IMR-90 (cell line): Measurements from ENCODE around the gene DUSP3. TPM values are rescaled to one million over a fixed set of nuclear protein-coding genes. Genes with fewer than 3 reads are reported as not detected.

Experiments used
- ATAC-seq: fragments of 200-7000 bp; cut with Tn5 transposase; 2 replicates; pipeline ENCODE4 v1.9.1; 2020; ENCODE audit warnings: low read depth, mild to moderate bottlenecking, moderate library complexity
- BruUV-seq: library from RNA; stranded (reverse); fragments of 400-500 nt; replicated peaks from 2 replicates; lab custom pipeline; 2021; lab: Mats Ljungman, UMichigan
- CTCF ChIA-PET: fragments of 300-600 bp; formaldehyde crosslinking; extraction: SDS; loops from one replicate; lab custom pipeline; 2021; ENCODE audit warnings: antibody characterized with exemption; lab: Yijun Ruan, JAX
- POLR2A ChIA-PET: fragments of 300-600 bp; sonication (Branson Sonifier 250); formaldehyde crosslinking; loops from one replicate; lab custom pipeline; 2022; ENCODE audit warnings: antibody characterized with exemption; ENCODE audit not compliant: unreplicated experiment; lab: Charles Lee
- DNase-seq: peaks from one replicate; pipeline ENCODE4 v3.0.0; 2013
- H2AFZ ChIP-seq: replicated peaks from 2 replicates; pipeline ENCODE3; 2013; ENCODE audit warnings: low read length, mild to moderate bottlenecking; ENCODE audit not compliant: poor library complexity
- H2AK5ac ChIP-seq: 2 replicates; pipeline ENCODE4 v1.6.1; 2013; ENCODE audit warnings: low read depth, low read length, inconsistent platforms
- H2AK9ac ChIP-seq: replicated peaks from 2 replicates; pipeline ENCODE3; 2013; ENCODE audit warnings: mild to moderate bottlenecking, low read depth, low read length, moderate library complexity; ENCODE audit not compliant: poor library complexity
- H2BK120ac ChIP-seq: 2 replicates; pipeline ENCODE4 v1.6.1; 2013; ENCODE audit warnings: low read depth, low read length, inconsistent platforms
- H2BK15ac ChIP-seq: 3 replicates; pipeline ENCODE4 v1.6.1; 2013; ENCODE audit warnings: low read depth, low read length, inconsistent platforms
- H2BK20ac ChIP-seq: 2 replicates; pipeline ENCODE4 v1.6.1; 2013; ENCODE audit warnings: low read depth, mild to moderate bottlenecking, inconsistent platforms, low read length, moderate library complexity
- H2BK5ac ChIP-seq: 2 replicates; pipeline ENCODE4 v1.6.1; 2013; ENCODE audit warnings: mild to moderate bottlenecking, low read depth, low read length, inconsistent platforms; ENCODE audit not compliant: poor library complexity, severe bottlenecking
- H3K14ac ChIP-seq: replicated peaks from 2 replicates; pipeline ENCODE4 v1.6.1; 2013; ENCODE audit warnings: low read depth, low read length, inconsistent platforms
- H3K18ac ChIP-seq: 2 replicates; pipeline ENCODE4 v1.6.1; 2013; ENCODE audit warnings: low read depth, low read length, control low read depth
- H3K23ac ChIP-seq: 2 replicates; pipeline ENCODE4 v1.6.1; 2013; ENCODE audit warnings: low read depth, low read length, inconsistent platforms
- H3K27ac ChIP-seq: 2 replicates; pipeline ENCODE4 v1.5.1; 2013; ENCODE audit warnings: mild to moderate bottlenecking, control low read depth, low read length; ENCODE audit not compliant: insufficient read depth
- H3K27me3 ChIP-seq: 2 replicates; pipeline ENCODE4 v1.6.1; 2013; ENCODE audit warnings: low read length; ENCODE audit not compliant: control insufficient read depth, insufficient read depth
- H3K36me3 ChIP-seq: 2 replicates; pipeline ENCODE4 v1.6.1; 2013; ENCODE audit warnings: low read length, mixed read lengths; ENCODE audit not compliant: control insufficient read depth, insufficient read depth
- H3K4ac ChIP-seq: 2 replicates; pipeline ENCODE4 v1.6.1; 2013; ENCODE audit warnings: low read depth, low read length, inconsistent platforms
- H3K4me1 ChIP-seq: 2 replicates; pipeline ENCODE4 v1.6.1; 2013; ENCODE audit warnings: low read length, mixed read lengths; ENCODE audit not compliant: control insufficient read depth, insufficient read depth
- H3K4me2 ChIP-seq: 2 replicates; pipeline ENCODE4 v1.6.1; 2013; ENCODE audit warnings: low read depth, mild to moderate bottlenecking, control low read depth, low read length, moderate library complexity
- H3K4me3 ChIP-seq: 2 replicates; pipeline ENCODE4 v1.5.1; 2013; ENCODE audit warnings: low read depth, mild to moderate bottlenecking, control low read depth, low read length, moderate library complexity; ENCODE audit not compliant: insufficient read depth
- H3K56ac ChIP-seq: 2 replicates; pipeline ENCODE4 v1.6.1; 2013; ENCODE audit warnings: low read length, inconsistent platforms; ENCODE audit not compliant: insufficient read depth; ENCODE audit errors: extremely low read depth
- H3K79me1 ChIP-seq, 2 experiments: 2 replicates each; pipeline ENCODE4 v1.6.1; 2013; ENCODE audit warnings: low read length in 2 of 2, inconsistent platforms in 1 of 2, low read depth in 1 of 2
- H3K9ac ChIP-seq: 2 replicates; pipeline ENCODE4 v1.6.1; 2013; ENCODE audit warnings: low read depth, low read length, control low read depth
- H3K9me1 ChIP-seq: 2 replicates; pipeline ENCODE4 v1.6.1; 2013; ENCODE audit warnings: low read length, inconsistent platforms; ENCODE audit not compliant: insufficient read depth
- H3K9me3 ChIP-seq: 2 replicates; pipeline ENCODE4 v1.6.1; 2013; ENCODE audit warnings: low read length; ENCODE audit not compliant: control insufficient read depth, insufficient read depth
- H4K20me1 ChIP-seq: 2 replicates; pipeline ENCODE4 v1.6.1; 2013; ENCODE audit warnings: low read length, inconsistent platforms; ENCODE audit not compliant: insufficient read depth
- H4K5ac ChIP-seq: 2 replicates; pipeline ENCODE4 v1.6.1; 2013; ENCODE audit warnings: mild to moderate bottlenecking, low read depth, low read length, control low read depth
- H4K8ac ChIP-seq, 2 experiments: 2 replicates each; pipeline ENCODE4 v1.6.1; 2013; ENCODE audit warnings: low read depth in 2 of 2, low read length in 2 of 2, control low read depth in 1 of 2, inconsistent platforms in 1 of 2
- H4K91ac ChIP-seq: 2 replicates; pipeline ENCODE4 v1.6.1; 2013; ENCODE audit warnings: low read depth, low read length, inconsistent platforms; ENCODE audit not compliant: insufficient read depth
- BHLHE40 ChIP-seq: fragments of 150-350 bp; IDR thresholded peaks from 2 replicates; pipeline ENCODE4 v1.6.1; 2016; ENCODE audit warnings: mild to moderate bottlenecking, low read depth, low read length
- CHD1 ChIP-seq: IDR thresholded peaks from 2 replicates; pipeline ENCODE4 v1.6.1; 2012; ENCODE audit warnings: low read depth, low read length, improper control_type of control experiment
- ELK1 ChIP-seq: fragments of 150-350 bp; IDR thresholded peaks from 2 replicates; pipeline ENCODE4 v1.6.1; 2016; ENCODE audit warnings: low read depth, mild to moderate bottlenecking, low read length, moderate library complexity, borderline replicate concordance
- MAZ ChIP-seq: IDR thresholded peaks from 2 replicates; pipeline ENCODE4 v1.6.1; 2012; ENCODE audit warnings: low read depth, mild to moderate bottlenecking, low read length, improper control_type of control experiment, moderate library complexity, borderline replicate concordance
- MXI1 ChIP-seq: IDR thresholded peaks from 2 replicates; pipeline ENCODE4 v1.6.1; 2012; ENCODE audit warnings: low read depth, mild to moderate bottlenecking, low read length, moderate library complexity, borderline replicate concordance
- NFE2L2 ChIP-seq: fragments of 150-350 bp; IDR thresholded peaks from 2 replicates; pipeline ENCODE4 v1.6.1; 2016; ENCODE audit warnings: low read depth, mild to moderate bottlenecking, low read length
- RAD21 ChIP-seq: IDR thresholded peaks from 2 replicates; pipeline ENCODE4 v1.6.1; 2012; ENCODE audit warnings: low read length, improper control_type of control experiment
- RCOR1 ChIP-seq: IDR thresholded peaks from 2 replicates; pipeline ENCODE4 v1.6.1; 2012; ENCODE audit warnings: mild to moderate bottlenecking, low read length, improper control_type of control experiment; ENCODE audit not compliant: insufficient replicate concordance
- RFX5 ChIP-seq: IDR thresholded peaks from 2 replicates; pipeline ENCODE4 v1.8.0; 2012; ENCODE audit warnings: low read depth, mild to moderate bottlenecking, low read length, moderate library complexity
- SMC3 ChIP-seq: fragments of 150-350 bp; IDR thresholded peaks from 2 replicates; pipeline ENCODE4 v1.6.1; 2016; ENCODE audit warnings: low read depth, mild to moderate bottlenecking, antibody characterized with exemption, low read length, moderate library complexity
- WGBS, 2 experiments: methylation state at CpG; one replicate each; pipeline versions ENCODE4 v1.1.5 to v1.1.7; 2013; ENCODE audit warnings: missing lambda C conversion rate in 2 of 2; ENCODE audit not compliant: insufficient read length in 1 of 2; ENCODE audit errors: extremely low coverage in 2 of 2; 5-methylcytosine and 5-hydroxymethylcytosine counted together
- dilution Hi-C: fragments of 300-500 bp; cut with HindIII; formaldehyde crosslinking; loops from one replicate; pipeline ENCODE4 v1.14.3; 2018; ENCODE audit warnings: low sequenced_read_pairs; ENCODE audit not compliant: unreplicated experiment
- in situ Hi-C: fragments of 300-500 bp; cut with MboI; formaldehyde crosslinking; loops from 3 replicates; pipeline ENCODE4 v1.14.3; 2019; ENCODE audit warnings: low sequenced_read_pairs, inconsistent platforms, mixed read lengths
- intact Hi-C: fragments of 100-400 bp; cut with micrococcal nuclease; formaldehyde crosslinking; loops from 2 replicates; pipeline ENCODE4 v1.10.0; 2022
- polyA plus RNA-seq, 3 experiments: library from polyadenylated mRNA; depleted of rRNA; stranded (reverse); fragments of >200 nt; gene quantifications; 2 replicates each; pipeline ENCODE4 v1.2.3, GENCODE V29; 2012; ENCODE audit warnings: low replicate concordance in 1 of 3
- total RNA-seq: library from RNA; depleted of rRNA; stranded (reverse); fragments of >200 nt; gene quantifications from 2 replicates; pipeline ENCODE4 v1.2.3, GENCODE V29; 2012
- TF ChIP-seq, protein P1 (sequence below): conservative IDR thresholded peaks from 2 replicates; pipeline ENCODE4 v1.5.1; 2012; ENCODE audit warnings: mild to moderate bottlenecking, low read depth, low read length, improper control_type of control experiment
- TF ChIP-seq, protein P2 (sequence below): fragments of 150-350 bp; IDR thresholded peaks from 2 replicates; pipeline ENCODE4 v1.6.1; 2017; ENCODE audit warnings: mild to moderate bottlenecking, antibody characterized with exemption, low read length, low read depth

DUSP3 gene
- total and polyA plus RNA-seq, 2 of the 4 experiments (the other 2 are of a cell fraction) = 33.3 to 40.9 TPM

DNA sequence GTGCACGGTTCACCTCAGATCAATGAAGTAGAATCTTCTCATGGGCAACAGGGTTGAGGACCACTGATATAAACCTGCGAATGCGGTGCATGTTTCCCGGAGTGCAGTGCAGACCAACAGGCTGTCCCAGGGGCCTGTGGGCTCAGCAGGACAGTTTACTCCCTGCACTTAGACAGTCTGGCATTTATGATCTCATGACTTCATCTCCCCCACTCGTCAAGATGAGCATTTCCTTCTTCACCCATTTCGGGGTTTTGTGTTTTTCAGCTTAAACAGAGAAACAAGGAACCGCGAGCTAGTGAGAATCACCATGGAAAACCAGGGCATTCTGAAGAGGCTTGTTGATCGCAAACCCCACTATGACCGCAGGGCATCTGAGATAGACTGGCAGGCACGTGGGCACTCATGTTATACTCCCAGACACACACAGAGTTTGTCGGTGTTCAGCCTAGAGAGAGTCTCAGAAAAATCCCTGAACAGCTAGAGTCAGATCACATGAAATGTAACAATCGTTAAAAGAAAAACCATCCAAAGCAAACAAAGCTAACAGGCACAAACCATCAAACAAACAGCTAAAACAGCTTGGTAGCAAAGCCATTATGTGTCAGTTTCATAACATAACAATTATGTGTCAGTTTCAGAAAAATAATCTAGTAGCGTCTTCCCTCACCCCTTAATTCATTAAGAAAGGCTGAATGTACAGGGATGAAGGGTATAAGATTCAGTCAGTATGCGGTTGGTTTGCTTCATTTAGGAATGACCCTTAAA is 4.3 kb upstream of the DUSP3 start:
- Histone ChIP-seq H3K9ac (no peak overlapping the region), H2BK15ac (peak overlapping the region; percentile 29; the same call in 1 of the 3 replicates), H2BK5ac (peak overlapping the region; percentile 25), H3K27ac (no peak overlapping the region), H2AFZ (no peak overlapping the region), H3K14ac (peak overlapping the region; percentile 24), H4K20me1 (no peaks in the 10 kb centered on the region; the same call in 1 of the 2 replicates), H3K23ac (peak overlapping the region; percentile 33; the same call in 1 of the 2 replicates), H2AK5ac (peak overlapping the region; percentile 73; the same call in 1 of the 2 replicates), H3K18ac (no peak overlapping the region), H3K36me3 (no peaks in the 10 kb centered on the region), H3K9me3 (no peaks in the 10 kb centered on the region), H2BK20ac (peak overlapping the region; percentile 38; the same call in 1 of the 2 replicates), H3K4me2 (no peak overlapping the region; the same call in 1 of the 2 replicates), H3K27me3 (no peaks in the 10 kb centered on the region), H3K4ac (peak overlapping the region; percentile 24; the same call in 1 of the 2 replicates), H3K4me1 (peaks cover 7% of the 10 kb centered on the region), H2AK9ac (no peak overlapping the region), H3K4me3 (no peak overlapping the region), H3K79me1 (peaks cover 0 to under 1% of the 10 kb centered on the region in 2 experiments; a peak in 1 of 4 replicates), H2BK120ac (peak overlapping the region; percentile 48; the same call in 1 of the 2 replicates), H4K5ac (no peak overlapping the region), H4K8ac (peak overlapping the region in 1 of 2 experiments; percentile 50; a peak in 1 of 4 replicates), H3K56ac (no peak overlapping the region), H3K9me1 (peaks cover 7% of the 10 kb centered on the region), H4K91ac (no peak overlapping the region)
- TF ChIP-seq NFE2L2 = no peak
- TF ChIP-seq, protein P1, sequence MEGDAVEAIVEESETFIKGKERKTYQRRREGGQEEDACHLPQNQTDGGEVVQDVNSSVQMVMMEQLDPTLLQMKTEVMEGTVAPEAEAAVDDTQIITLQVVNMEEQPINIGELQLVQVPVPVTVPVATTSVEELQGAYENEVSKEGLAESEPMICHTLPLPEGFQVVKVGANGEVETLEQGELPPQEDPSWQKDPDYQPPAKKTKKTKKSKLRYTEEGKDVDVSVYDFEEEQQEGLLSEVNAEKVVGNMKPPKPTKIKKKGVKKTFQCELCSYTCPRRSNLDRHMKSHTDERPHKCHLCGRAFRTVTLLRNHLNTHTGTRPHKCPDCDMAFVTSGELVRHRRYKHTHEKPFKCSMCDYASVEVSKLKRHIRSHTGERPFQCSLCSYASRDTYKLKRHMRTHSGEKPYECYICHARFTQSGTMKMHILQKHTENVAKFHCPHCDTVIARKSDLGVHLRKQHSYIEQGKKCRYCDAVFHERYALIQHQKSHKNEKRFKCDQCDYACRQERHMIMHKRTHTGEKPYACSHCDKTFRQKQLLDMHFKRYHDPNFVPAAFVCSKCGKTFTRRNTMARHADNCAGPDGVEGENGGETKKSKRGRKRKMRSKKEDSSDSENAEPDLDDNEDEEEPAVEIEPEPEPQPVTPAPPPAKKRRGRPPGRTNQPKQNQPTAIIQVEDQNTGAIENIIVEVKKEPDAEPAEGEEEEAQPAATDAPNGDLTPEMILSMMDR = no peak
- no peak for TF ChIP-seq ELK1
- TF ChIP-seq RAD21 = no peak
- no peak for TF ChIP-seq RFX5
- no peak for TF ChIP-seq MXI1
- no peak for TF ChIP-seq SMC3
- no peak for TF ChIP-seq MAZ
- no peak for TF ChIP-seq CHD1
- TF ChIP-seq, protein P2, sequence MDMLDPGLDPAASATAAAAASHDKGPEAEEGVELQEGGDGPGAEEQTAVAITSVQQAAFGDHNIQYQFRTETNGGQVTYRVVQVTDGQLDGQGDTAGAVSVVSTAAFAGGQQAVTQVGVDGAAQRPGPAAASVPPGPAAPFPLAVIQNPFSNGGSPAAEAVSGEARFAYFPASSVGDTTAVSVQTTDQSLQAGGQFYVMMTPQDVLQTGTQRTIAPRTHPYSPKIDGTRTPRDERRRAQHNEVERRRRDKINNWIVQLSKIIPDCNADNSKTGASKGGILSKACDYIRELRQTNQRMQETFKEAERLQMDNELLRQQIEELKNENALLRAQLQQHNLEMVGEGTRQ = no peak
- no peak for TF ChIP-seq BHLHE40
- no peak for TF ChIP-seq RCOR1
- CTCF ChIA-PET = interaction anchor here (0.9 to 1.2 kb wide), 2 partner anchors 64 to 246 kb away, joined by 3 read pairs; partner anchors contain the start of gene CD300LG
- dilution Hi-C loops (no loop called here), intact Hi-C loops (loop anchor here (5.0 kb wide), 2 partner anchors 64 to 379 kb away; partner anchors contain the start of gene CD300LG), in situ Hi-C loops (no loop called here)
- WGBS, 2 experiments = 79% methylated on average over 6 of the region's 15 CpGs; no CpG with 5 or more reads in 1 of the 2 experiments
- DNase-seq = no peak
- ATAC-seq = no peak
- POLR2A ChIA-PET = no interaction called here
- no TSS peak for BruUV-seq
